Ramos (cell line): ENCODE measurements around the gene SETBP1.

ENCODE experiments used
- in situ Hi-C: fragments of 300-500 bp; cut with MboI; formaldehyde crosslinking; loops from one replicate; pipeline ENCODE4 v1.14.3; 2022; ENCODE audit warnings: low sequenced_read_pairs; ENCODE audit not compliant: unreplicated experiment

Gene SETBP1

DNA sequence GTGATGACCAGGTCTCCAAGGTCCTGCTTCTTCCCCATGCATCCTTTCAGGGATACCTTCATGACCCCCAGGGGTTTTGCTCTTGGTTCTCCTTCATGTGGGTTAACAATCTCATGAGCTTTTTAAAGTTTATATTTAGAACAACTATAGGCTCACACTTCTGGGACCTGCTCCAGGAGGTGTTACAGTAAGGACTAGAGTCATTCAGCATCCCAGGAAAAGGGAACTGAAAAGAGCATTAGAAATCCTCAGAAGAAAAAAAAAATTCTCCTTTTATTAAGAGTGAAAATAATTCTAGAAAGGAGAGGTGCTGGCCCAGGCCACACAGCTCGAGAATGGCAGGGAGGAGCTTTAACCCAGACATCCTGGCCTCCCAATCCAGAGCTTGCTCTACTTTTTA lies 66.5 kb downstream of the SETBP1 start:
- in situ Hi-C loops = no loop called here

DNA sequence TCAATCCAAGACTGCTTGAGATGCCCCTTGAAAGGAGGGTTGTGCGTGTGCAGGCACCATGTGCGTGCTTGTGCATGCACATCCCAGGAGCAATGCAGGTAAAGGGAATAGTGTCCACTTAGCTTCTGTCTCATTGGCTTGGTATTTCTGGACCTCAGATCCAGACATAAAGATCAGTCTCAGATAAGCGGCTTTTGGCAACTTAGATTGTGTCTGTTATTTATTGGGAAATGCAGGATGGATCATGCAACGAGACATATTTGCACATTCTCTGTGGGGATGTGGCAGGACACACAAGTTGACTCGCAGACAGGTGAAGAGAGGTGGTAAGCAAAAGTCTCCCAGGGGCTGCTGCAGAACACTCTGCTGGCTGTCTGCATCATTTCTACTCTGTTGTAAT lies 67.9 kb downstream of the SETBP1 start:
- in situ Hi-C loops = no loop called here

DNA sequence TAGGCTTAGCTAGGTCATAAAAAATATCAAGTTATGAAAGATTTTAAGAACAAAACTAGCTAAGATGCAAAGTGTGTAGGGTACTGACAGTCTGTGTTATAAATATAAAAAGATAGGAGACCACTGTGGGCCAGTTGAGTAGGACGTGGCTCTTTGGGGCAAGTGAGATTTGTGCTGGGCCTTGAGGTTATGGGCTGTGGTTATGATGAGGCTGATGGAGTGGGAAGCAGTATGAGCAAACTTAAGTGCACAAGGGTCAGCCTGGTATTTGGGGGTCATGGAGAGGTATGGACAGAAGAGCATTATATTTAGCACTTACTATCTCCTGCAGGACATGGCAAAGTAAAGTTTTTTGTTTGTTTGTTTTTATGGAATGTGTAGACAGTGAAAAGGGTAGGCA lies 70.1 kb downstream of the SETBP1 start:
- in situ Hi-C loops = no loop called here

DNA sequence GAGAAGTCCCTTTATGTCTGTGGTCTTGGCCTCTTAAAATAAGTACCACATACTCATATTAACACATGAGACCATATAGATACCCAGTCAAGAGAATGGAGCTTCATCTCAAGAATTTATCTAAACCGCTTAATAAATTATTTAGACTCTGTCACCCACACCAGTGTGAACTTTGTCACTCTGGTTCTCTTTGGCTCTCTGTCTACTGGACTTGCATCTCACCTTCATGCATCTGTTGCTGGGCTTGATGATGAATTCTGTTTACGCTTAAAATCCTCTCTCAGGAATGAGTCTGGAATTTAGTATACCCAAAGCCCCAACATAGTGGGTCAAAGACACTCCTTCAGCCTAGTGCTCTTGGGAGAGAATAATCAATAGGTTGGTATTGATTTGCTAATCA lies 73.9 kb downstream of the SETBP1 start:
- in situ Hi-C loops = no loop called here

DNA sequence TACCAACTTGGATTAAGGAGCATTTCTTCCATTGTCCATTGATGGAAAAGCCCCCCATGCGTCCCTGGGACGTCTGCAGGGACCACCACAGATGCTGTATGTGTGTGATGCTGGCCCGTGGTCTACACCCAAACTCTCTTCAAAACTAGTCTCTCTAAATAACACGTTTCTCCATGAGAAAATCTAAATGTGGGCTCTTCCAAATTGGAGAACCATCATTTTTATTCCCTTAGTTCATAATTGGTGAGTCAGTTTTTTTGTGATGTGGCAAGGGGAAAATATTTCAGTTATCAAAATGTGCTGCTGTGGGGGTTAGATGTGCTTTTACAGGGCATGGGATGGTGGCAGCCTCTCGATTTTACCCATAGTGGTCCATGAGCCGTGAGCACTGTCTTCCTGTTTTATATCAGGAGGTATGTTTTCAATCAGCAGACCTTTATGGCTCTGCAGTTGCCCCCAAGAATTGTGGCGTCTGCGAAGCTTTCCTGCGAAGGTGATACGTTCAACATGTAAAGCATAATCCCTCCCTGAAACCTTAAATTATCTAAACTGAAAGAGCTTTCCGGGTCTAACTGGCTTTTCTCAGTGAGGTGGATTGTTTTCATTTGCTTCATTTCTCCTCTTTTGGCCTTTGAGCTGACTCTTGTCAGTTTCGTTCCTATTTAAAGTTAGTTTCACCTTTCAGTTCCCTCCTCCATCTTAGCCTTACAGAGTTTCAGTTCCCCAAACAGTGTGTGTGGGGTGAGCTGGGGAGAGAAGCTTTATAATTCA lies 78.4 kb downstream of the SETBP1 start:
- in situ Hi-C loops = no loop called here

DNA sequence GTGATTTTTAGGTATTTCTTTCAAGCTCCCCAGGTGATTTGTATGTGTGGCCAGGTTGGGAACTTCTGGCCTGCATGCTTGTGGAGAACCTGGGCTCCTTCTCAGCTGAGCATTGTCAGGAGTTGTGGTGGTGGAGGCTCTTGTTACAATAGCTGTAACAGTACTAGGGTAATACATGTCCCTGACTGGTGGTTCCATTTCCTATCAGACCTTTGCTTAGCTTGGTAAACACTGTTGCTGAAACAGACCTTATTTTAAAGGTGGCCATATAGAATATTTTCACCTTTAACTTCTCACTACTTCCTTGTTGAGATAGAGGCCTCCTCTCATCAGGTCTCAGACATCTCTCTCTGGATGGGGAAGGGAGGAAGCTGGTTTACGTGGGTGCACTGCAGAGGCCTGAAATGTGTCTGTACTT lies 79.2 kb downstream of the SETBP1 start:
- in situ Hi-C loops = no loop called here

DNA sequence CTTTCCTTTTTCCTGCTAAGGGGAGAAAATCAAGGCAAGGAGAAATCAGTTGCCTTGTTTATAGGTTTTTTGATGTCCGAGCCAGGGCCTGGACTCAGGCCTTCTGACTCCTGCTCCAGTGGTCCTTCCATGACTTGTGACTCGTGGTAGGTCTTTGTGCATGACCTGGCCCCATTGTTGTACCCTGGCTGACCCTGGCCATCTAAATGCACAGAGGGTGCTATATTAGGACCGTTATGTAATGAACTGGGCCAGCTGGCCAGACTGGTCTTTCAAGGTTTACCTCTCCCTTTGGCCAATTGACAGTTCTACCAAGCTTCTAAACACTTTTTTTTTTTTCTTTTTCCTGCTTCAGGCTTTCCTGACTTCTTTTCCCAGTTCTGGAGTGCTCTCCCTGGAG lies 81.1 kb downstream of the SETBP1 start:
- in situ Hi-C loops = no loop called here

DNA sequence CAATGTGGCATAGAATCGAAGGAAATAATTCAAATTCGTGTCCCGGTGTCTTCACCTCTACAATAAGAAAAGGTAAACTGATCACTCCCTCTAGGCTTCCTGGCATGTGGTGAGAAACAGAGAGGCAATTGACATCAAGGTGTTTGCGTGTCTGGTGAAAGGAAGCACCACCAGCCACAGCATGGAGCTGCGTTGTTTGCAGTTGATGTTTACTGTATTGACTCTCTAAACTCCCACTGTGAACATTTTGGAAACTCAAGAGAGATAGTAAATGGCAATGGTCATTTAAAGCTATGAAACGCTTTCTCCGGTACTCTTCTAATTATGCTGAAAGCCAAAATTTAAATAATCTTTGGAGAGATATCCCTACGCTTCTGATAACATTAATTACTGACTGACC lies 82.6 kb downstream of the SETBP1 start:
- in situ Hi-C loops = no loop called here

DNA sequence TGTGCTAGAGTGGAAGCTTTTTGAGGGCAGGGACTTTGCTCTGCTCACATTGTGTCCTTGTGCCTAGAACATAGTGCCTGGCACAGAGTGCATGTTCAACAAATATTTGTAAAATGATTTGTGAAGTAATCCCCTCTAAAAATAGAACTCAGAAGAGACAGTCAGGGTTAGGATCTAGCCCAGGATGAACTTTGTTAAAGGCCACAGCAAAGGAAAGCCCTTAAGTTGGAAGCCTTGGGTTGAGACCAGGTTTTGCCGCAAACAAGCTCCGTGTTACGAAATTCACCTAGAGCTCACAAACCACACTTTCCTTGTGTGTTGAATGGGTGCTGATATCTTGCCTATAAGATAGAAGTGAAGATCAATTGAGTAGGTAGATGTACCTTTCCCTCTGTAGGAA lies 84.2 kb downstream of the SETBP1 start:
- in situ Hi-C loops = no loop called here

DNA sequence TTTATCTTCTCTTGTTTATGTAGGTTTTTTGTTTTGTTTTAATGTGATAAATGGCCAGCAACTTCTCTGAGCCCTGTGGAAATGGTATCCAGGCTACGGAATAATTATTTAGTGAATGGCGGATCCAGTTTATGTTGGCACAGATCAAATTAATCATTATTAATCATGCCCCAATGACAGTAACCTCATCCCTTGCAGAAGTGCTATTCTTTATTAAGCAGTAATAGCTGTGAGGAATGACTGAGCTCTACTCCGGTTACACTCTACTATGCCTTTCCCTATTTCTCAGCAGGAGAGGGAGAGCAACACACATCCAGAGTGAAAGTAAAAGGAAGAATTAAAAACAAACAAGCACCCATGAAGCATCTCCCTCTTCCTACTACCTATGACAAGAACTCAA lies 84.8 kb downstream of the SETBP1 start:
- in situ Hi-C loops = no loop called here

DNA sequence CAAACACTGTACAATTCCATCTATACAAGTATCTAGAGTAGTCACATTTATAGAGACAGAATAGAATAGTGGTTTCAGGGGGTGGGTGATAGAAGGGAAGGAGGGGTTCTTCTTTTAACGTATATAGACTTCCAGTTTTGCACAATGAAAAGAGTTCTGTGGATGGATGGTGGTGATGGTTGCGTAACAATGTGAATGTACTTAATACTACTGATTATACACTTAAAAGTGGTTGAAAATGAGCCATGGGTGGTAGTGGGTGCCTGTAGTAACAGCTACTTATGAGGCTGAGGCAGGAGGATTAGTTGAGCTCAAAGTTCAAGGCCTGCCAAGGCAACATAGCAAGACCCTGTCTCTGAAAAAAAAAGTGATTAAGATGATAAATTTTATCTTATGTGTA lies 85.8 kb downstream of the SETBP1 start:
- in situ Hi-C loops = no loop called here

DNA sequence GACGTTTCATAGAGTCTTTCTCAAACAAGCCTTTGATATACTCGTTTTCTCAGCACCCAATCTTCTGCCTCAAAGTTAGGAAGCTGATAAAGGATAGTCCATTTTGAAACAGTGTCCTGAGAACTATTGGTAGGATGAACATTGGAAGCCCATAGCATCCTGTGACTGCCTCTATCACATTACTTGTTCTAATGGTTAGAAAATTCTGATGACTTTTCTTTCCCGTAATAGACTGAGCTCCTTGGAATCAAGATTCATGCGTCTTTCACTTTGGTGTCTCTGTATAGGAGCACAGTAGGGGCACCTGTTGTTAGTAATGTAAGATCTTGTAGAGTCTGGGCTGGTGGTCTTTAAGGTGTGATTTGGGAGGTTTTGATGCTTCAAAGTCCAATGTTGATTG lies 87.1 kb downstream of the SETBP1 start:
- in situ Hi-C loops = no loop called here

DNA sequence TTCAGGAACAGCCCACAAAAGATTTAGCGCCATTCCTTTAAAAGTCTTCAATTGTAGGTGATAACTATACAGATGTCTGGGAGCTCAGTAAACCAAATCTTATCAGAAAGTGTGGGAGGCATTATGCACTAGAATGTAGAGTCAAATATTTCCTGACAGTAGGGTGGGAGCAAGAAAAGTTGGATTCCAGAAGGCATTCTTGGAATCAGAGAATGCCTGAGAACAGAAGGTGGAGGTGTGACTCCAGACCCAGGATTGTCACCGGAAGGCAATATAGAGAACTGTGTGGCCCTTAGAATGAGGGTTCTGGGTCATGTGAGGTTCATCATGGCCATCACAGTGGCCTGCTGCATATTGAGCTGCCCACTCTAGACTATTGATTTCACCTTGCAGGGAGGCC lies 90.0 kb downstream of the SETBP1 start:
- in situ Hi-C loops = no loop called here

DNA sequence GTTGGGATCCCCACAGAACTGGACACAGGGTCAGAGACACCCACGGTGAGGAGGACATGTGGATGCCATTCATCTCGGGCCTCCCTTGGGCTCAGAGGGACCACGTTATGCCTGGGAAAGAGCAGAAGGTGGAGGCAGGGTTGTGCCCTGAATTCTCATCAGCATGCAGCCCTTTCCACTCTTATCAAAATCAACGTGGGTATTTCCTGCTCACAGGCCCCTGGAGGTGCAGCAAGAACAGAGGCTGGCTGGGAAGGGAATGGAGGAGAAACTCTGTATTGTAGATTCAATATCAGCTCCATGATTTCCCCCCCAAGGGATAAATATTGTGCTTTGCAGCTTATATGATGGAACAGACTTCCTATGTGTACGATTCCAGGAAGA lies 90.9 kb downstream of the SETBP1 start:
- in situ Hi-C loops = no loop called here

DNA sequence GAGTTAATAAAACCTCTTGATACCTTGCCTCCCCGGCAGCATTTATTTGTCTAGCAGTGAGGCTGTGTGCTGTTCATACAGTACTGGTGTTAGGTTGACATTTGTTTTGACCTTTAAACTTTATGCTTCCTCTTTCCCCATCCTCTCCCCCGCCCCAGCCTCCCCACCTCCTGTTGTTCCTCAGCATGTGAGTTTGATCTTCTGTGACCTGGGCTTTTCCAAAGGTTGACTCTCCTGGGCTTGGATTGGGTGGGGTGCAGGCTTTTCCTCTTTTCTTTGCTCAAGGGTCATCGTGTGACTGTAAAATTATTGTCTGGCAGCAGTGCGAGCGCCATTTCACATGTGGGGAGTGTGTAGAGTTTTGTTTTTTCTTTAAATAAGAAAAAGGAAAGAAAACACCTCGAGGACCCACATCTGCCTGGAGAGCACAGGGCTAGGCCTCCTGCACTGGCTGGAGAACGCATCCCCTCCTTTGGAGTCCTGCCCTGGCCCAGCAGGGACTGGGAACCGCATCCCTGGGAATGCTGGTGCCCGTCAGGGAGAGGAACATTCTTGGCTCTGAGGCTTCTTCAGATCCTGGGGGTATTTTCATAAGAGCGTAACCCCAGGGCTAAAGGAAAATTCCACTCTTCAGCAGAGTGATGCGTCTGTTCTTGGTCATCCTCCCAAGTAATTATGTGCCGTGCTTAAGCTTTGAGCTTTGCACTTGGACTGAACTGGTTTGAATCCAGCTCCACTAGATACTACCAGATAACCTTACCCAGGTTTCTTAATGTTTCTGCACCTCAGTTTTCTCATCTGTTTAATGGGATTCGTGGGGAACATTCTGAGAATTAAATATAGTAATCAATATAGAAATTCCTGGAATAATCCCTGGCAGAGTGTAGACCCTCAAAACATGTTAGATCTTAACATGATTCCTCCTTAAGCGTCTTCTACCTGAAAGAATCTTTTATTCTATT lies 91.5 kb downstream of the SETBP1 start:
- in situ Hi-C loops = no loop called here

DNA sequence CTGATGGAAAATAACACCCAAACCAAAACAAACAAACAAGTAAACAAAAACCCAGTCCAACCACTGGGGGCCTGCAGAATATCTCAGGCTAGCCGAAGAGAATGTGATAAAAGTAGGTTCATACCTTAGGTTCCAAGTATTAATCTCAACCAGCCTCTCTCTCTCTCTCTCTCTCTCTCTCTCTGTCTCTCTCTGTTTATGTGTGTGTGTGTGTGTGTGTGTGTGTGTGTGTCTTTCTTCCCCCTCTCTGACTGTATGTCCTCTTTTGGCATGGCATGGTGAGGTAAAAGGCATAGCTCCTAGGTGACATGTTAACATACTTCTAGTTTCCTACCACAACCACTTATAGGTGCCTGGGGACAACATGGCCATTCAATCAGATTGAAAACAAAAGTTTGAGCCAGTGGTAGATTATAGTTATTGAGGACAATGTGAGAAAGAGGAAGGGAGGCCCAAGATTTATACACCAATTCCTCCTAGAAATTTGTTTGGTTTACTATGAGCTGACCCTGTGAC lies 93.0 kb downstream of the SETBP1 start:
- in situ Hi-C loops = no loop called here

DNA sequence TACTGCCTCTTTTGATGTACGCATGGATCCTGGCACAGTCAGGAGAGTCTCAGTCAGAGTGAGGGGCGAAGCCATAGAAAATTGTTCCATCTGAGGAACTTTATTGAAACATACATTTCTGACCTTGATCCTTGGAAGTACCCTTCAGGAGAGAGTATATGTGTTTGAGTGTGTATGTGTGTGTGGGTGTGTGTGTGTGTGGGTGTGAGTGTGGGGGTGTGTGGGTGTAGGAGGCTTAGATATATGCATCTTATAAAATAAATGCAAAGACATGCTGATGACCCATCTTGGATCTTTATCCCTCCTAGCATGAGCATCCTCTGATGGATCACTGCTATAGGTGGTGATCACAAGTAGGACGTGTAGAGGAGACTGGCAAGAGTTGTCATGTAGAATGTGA lies 93.5 kb downstream of the SETBP1 start:
- in situ Hi-C loops = no loop called here

DNA sequence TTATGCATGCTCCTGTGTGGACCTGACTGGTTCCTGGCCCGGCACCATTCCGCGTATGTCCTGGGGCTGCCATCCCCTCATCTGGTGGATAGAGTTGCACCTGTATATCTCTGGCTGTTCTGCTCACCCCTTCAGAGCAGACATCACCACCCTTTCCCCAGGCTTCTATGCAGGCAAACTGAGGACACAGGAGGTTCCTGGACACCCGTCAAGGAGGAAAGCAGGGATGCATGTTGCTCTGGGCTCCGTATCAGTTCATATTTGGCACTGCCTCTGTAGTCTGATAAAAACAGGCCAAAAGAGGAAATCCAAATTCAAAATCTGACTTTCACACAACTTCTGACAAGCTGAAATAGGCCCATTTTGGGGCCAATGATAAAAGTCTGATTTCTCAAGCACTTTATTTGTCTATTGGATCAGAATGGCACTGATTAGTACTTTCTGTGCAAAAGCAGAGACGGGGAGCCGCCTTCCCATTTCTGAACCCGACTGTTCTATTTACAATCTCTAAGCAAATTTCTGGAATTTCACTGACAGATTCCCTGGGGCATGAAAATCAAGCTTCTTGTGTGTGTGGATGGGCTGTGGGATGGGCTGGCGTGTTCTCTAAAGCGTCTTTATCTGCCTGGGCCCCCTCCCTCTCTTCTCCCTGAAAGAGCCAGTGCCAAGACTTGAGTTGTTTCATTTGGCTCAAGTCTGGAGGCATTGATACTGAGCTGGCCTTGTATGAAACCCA lies 96.9 kb downstream of the SETBP1 start:
- in situ Hi-C loops = no loop called here

DNA sequence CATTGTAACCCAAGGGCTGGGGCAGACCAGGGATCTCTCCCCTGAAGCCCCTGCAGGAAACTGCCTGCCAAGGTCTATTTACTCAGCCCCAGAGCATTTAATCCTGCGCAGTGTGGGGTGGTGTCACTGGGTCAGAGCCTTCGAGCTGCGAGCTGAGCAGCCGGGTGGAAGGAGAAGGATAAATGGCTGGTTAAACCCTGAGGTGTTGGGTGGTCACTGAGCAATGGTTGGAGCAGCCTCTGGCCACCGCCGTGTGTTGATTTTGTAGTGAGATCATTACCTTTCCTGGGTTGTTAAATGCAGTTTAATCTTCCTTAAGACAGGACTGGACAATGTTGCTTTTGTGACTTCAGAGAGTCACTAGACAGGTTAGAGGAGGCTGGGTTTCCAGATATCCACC lies 98.1 kb downstream of the SETBP1 start:
- in situ Hi-C loops = no loop called here

DNA sequence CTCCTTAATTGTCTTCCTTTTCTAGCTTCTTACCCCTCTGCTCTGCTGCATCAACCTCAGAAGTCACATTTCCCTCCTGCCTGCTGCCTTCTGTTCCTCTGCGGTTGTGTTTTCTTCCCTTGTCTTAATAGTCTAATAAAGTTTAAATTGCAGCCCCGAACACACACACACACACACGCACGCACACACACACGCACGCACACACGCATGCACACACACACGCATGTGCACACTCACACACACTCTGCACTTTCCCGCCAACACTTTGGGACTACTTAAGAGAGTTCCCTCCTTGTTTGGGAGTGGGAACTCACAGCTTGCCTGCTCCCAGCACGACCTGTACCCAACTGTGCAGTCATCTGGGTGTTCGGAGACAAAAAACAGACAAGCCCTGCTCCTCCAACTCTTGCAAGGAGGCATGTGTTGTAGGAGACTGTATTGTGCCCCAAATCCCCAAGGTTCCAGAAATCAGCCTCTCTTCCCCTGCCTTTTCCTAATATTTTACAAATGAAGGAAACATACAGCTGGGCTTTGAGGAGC lies 99.1 kb downstream of the SETBP1 start:
- in situ Hi-C loops = no loop called here
